ENCODE results near the gene PCSK4.
"Not testable (repeated sequence)": the region's sequence is repeated elsewhere in the genome, so short reads cannot be mapped to it uniquely, and the experiment has no call there.

Gene PCSK4

DNA sequence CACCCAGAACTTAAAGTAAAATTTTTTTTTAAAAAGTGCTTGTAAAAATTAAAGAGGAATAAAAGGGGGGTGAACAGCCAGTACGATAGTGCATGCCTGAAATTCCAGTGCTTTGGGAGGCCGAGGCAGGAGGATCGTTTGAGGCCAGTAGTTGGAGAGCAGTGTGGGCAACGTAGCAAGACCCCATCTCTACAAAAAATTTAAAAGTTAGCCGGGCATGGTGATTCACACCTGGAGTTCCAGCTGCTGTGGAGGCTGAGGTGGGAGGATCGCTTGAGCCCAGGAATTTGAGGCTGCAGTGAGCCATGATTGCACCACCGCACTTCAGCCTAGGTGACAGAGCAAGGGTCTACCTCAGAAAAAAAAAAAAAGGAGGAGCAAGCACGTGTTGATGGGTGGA, 14.9 kb upstream of the PCSK4 start:
- H3K4me1 Mint-ChIP-seq (ENCODE audit: low read depth), result peaks cover 8% of the 10 kb centered on the region
- H3K36me3 Mint-ChIP-seq (ENCODE audit: low read depth), result no peaks in the 10 kb centered on the region
- no peaks in the 10 kb centered on the region for H3K9me3 Mint-ChIP-seq
- no peak for DNase-seq (ENCODE audit: low spot score)
- H3K27ac Mint-ChIP-seq, result no peak overlapping the region
- peaks cover 18% of the 10 kb centered on the region for H3K27me3 Mint-ChIP-seq (ENCODE audit: low read depth)
- no peak overlapping the region for H3K4me3 Mint-ChIP-seq

DNA sequence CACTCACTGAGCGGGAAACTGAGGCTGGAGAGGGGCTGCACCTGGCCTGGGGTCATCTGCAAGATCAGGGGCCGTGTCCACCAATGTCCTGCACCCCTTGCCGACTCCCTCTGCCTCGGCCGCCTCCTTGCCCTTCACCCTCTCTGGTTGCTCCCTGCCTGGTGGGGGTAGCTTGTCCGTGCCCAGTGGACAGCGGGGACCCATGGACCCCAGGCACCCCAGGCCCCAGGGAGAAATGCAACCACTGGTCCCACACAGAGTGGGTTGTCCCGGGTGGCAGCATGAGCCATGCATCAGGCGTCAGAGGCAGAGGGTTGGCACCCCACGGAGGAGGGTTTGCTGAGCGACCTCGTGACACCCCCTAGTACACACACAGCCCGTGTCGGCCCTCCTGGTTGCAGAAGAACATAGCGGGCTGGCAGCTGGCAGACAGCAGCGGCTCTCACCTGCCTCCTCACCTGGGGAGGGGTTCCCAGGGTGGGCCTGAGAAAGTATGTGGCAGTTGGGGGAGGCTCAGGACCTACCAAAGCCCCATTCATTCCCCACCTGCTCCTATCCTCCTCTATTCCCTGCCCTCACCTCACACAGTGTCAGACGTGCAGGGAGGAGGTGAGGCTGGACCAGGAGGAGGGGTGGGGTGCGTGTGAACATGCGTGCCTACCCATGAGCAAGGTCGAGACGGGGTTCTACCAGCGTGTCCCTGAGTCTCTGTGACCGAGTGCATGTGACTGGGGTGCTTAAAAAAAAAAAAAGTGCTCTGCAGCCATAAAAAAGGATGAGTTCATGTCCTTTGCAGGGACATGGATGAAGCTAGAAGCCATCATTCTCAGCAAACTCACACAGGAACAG, 14.0 kb upstream of the PCSK4 start:
- Mint-ChIP-seq H3K9me3 (no peaks in the 10 kb centered on the region), H3K27ac (no peak overlapping the region), H3K4me1 (ENCODE audit: low read depth) (peaks cover 8% of the 10 kb centered on the region), H3K4me3 (no peak overlapping the region), H3K27me3 (ENCODE audit: low read depth) (peaks cover 13% of the 10 kb centered on the region), H3K36me3 (ENCODE audit: low read depth) (no peaks in the 10 kb centered on the region)
- DNase-seq (ENCODE audit: low spot score), result no peak

DNA sequence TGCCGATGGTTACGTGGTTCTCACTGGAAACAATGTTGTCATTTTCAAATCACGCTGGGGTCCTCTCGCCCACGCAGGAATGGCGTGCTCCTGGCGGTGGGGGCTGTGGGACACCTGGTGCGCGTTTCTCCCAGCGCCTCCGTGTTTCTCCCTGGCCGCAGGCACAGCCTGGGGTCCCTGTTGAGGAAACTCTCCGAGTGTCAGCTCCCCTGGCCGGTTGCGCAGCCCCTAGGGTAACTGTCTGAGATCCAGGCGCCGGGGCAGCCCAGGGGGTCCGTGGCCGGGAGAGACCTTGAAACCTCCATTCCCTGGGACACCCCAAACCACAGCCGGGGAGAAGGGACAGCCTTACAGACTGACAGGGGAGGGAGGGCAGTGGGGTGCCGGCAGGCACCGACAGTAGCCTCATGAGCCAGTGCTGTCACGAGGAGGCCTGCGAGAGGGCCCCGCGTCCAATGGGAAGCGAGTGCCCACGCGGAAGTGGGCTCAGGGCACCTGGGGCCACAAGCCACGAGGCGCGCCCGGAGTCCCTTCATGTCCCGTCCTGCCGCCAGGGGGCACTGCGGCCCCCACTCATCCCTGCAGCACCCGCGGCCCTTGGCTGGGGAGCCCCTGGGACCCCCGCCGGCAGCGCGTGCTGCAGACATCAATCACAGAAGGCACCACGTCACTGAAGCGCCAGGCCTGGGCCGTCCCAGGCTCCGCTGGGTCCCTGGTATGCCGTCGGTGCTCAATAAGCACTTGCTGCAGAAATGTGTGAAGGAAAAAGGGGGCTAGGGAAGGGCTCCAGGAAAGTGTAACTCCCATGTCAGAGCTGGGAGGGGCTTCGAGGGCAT, 13.2 kb upstream of the PCSK4 start:
- H3K4me1 Mint-ChIP-seq (ENCODE audit: low read depth), result peaks cover 8% of the 10 kb centered on the region
- no peak overlapping the region for H3K4me3 Mint-ChIP-seq
- DNase-seq (ENCODE audit: low spot score), result peak; percentile 68
- peaks cover 10% of the 10 kb centered on the region for H3K27me3 Mint-ChIP-seq (ENCODE audit: low read depth)
- no peaks in the 10 kb centered on the region for H3K36me3 Mint-ChIP-seq (ENCODE audit: low read depth)
- H3K27ac Mint-ChIP-seq, result no peak overlapping the region
- no peaks in the 10 kb centered on the region for H3K9me3 Mint-ChIP-seq

DNA sequence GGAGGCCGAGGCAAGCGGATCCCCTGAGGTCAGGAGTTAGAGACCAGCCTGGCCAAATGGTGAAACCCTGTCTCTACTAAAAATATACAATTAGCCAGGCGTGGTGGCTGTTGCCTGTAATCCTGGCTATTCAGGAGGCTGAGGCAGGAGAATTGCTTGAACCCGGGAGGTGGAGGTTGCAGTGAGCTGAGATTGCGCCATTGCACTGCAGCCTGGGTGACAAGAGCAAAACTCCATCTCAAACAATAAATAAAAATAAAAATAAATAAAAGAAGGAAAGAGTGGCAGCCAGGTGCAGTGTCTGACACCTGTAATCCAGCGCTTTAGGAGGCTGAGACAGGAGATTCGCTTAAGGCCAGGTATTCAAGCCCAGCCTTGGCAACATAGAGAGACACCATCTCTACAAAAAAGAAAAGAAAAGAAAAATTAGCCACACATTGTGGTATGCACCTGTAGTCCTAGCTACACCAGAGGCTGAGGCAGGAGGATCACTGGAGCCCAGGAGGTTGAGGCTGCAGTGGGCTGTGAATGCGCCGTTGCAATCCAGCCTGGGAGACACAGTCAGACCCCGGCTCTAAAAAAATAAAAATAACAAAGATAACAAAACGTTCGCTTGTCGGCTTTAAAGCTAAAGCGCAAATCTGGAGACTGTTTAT, 12.4 kb upstream of the PCSK4 start:
- no peak for DNase-seq (ENCODE audit: low spot score)
- Mint-ChIP-seq H3K27ac (no peak overlapping the region), H3K4me1 (ENCODE audit: low read depth) (peaks cover 4% of the 10 kb centered on the region), H3K36me3 (ENCODE audit: low read depth) (no peaks in the 10 kb centered on the region), H3K27me3 (ENCODE audit: low read depth) (peaks cover 10% of the 10 kb centered on the region), H3K4me3 (peak overlapping the region; percentile 6), H3K9me3 (no peaks in the 10 kb centered on the region)

DNA sequence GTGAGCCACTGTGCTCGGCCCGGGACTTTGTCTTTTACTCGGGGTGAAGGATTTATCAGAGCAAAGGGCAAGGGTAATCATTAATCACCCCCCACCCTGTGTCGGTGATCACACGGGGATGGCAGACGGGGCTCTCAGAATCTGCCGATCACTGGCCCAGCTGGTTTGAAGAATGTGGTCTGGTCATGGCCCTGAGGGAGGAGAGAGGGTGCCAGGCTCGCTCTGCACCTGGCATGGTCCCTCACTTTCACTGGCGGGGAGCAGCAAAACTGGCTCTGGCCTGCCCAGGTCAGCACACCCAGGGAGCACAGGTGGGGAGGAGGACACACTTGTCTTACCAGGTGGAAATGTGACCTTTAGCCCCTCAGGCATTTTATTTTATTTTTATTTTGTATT, 11.0 kb upstream of the PCSK4 start:
- H3K9me3 Mint-ChIP-seq, result no peaks in the 10 kb centered on the region
- no peak overlapping the region for H3K4me3 Mint-ChIP-seq
- H3K27ac Mint-ChIP-seq, result no peak overlapping the region
- H3K36me3 Mint-ChIP-seq (ENCODE audit: low read depth), result no peaks in the 10 kb centered on the region
- no peak for DNase-seq (ENCODE audit: low spot score)
- H3K4me1 Mint-ChIP-seq (ENCODE audit: low read depth), result peaks cover 2% of the 10 kb centered on the region
- H3K27me3 Mint-ChIP-seq (ENCODE audit: low read depth), result peaks cover 10% of the 10 kb centered on the region

DNA sequence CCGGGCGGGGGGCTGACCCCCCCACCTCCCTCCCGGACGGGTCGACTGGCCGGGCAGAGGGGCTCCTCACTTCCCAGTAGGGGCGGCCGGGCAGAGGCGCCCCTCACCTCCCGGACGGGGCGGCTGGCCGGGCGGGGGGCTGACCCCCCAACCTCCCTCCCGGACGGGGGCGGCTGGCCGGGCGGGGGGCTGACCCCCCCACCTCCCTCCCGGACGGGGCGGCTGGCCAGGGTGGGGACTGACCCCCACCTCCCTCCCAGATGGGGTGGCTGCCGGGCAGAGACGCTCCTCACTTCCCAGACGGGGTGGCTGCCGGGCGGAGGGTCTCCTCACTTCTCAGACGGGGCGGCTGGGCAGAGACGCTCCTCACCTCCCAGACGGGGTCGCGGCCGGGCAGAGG, 9.1 kb upstream of the PCSK4 start:
- H3K27me3 Mint-ChIP-seq (ENCODE audit: low read depth); H3K4me1 Mint-ChIP-seq (ENCODE audit: low read depth); H3K36me3 Mint-ChIP-seq (ENCODE audit: low read depth); H3K4me3 Mint-ChIP-seq; DNase-seq (ENCODE audit: low spot score); H3K9me3 Mint-ChIP-seq; H3K27ac Mint-ChIP-seq: not testable (repeated sequence)

DNA sequence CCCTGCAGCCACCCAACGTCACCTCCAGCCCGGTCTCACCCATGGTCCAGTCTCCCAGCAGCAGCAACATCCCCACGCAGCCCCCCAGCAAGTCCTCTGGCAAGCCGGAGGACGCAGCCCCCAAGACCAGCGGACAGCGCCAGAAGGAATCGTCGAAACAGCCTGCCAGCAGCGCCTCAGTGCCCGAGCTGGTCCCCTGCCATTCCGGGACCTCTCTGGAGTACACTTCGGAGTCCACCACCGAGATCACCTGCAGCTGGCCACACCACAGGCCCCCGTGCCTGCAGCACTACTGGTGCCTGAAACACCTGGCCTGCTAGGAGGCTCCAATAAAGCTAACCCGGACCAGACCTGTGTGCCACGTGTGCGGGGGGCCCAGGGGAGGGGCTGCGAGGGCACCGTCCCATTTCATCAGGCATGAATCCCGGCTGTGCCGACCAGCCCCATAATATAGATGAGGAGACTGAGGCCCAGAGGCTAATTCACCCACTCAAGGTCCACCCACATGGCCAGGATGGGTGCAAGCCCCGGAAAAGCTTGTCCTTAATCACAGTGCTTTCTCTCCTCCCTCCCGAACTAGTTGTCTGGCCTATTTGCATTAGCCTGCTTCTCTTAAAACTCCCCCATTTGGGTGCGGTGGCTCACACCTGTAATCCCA, 7.6 kb upstream of the PCSK4 start:
- Mint-ChIP-seq H3K27ac (no peak overlapping the region), H3K4me3 (no peak overlapping the region), H3K4me1 (ENCODE audit: low read depth) (peaks cover 2% of the 10 kb centered on the region), H3K9me3 (no peaks in the 10 kb centered on the region), H3K27me3 (ENCODE audit: low read depth) (no peaks in the 10 kb centered on the region), H3K36me3 (ENCODE audit: low read depth) (no peaks in the 10 kb centered on the region)
- no peak for DNase-seq (ENCODE audit: low spot score)

DNA sequence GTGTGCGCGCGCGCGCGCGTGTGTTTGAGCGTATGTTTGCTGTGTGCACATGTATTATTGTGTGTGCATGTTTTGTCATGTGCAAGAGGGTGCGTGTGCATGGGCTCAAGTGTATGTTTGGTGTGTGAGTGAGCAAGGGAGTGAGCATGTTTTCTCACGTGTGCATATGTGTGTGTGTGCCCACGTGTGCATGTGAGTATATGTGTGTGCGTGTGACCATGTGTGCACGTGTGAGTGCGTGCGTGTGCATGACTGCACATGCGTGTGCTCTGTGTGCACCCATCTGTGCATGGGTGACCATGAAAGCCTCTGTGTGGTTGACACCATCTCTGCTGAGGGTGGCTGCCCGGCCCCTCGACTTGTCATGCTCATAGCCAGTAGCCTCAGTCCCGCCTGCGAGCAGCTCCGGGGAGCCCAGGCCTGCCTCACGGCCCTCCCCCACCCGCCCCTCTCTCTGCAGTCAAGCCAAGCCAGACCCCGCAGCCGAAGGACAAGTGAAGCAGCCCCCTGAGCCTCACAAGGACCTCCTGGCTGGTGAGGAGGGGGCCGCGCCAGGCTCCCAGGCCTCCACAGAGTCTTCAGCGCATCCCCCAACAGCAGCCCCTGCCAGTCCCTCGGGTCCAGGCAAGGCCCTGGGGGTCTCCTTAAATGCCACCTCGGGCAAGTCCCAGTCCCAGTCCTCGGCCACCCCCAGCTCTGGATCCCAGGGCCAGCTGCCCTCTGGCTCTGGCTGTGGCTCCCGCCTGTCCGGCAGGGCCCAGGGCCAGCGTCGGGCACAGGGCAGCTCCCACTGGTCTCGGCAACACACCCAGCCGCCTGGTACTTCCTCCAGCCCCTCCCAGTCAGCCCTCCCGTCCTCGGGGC, 6.8 kb upstream of the PCSK4 start:
- H3K36me3 Mint-ChIP-seq (ENCODE audit: low read depth), result no peaks in the 10 kb centered on the region
- H3K27me3 Mint-ChIP-seq (ENCODE audit: low read depth), result peaks cover 4% of the 10 kb centered on the region
- H3K9me3 Mint-ChIP-seq, result no peaks in the 10 kb centered on the region
- peaks cover under 1% of the 10 kb centered on the region for H3K4me1 Mint-ChIP-seq (ENCODE audit: low read depth)
- no peak for DNase-seq (ENCODE audit: low spot score)
- no peak overlapping the region for H3K27ac Mint-ChIP-seq
- H3K4me3 Mint-ChIP-seq, result no peak overlapping the region

DNA sequence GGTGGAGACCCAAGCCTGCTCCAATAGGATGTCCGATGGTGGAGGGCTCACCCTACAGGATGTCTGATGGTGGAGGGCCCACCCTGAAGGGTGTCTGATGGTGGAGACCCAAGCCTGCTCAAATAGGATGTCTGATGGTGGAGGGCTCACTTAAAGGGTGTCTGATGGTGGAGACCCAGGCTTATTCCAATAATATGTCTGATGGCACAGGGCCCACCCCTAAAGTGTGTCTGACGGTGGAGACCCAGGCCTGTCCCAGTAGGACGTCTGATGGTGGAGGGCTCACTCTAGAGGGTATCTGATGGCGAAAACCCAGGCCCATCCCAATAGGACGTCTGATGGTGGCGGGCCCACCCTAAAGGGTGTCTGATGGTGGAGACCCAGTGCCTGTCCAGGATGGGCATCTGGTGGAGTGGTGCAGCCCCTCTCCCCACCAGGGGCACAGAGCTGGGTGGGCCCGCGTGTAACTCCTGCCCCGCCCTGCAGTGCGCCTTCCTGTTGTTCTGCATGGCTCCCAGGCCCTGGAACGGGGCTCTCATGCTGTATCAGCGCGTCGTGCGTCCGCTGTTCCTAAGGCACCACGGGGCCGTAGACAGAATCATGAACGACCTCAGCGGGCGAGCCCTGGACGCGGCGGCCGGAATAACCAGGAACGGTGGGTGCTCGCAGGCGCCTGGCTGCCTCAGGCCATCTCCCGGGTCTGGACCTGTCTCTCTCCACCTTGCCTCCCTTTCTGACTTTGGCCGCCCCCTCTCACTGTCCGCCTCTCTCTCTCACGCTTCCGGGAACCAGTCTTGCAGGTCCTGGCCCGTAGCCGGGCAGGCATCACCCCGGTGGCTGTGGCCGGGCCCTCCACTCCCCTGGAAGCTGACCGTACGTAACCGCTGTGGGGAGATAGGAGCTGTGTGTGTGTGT, 5.9 kb upstream of the PCSK4 start:
- no peak for DNase-seq (ENCODE audit: low spot score)
- Mint-ChIP-seq H3K36me3 (ENCODE audit: low read depth) (no peaks in the 10 kb centered on the region), H3K4me3 (no peak overlapping the region), H3K9me3 (no peaks in the 10 kb centered on the region), H3K27ac (no peak overlapping the region), H3K4me1 (ENCODE audit: low read depth) (peaks cover 4% of the 10 kb centered on the region), H3K27me3 (ENCODE audit: low read depth) (peaks cover 8% of the 10 kb centered on the region)

DNA sequence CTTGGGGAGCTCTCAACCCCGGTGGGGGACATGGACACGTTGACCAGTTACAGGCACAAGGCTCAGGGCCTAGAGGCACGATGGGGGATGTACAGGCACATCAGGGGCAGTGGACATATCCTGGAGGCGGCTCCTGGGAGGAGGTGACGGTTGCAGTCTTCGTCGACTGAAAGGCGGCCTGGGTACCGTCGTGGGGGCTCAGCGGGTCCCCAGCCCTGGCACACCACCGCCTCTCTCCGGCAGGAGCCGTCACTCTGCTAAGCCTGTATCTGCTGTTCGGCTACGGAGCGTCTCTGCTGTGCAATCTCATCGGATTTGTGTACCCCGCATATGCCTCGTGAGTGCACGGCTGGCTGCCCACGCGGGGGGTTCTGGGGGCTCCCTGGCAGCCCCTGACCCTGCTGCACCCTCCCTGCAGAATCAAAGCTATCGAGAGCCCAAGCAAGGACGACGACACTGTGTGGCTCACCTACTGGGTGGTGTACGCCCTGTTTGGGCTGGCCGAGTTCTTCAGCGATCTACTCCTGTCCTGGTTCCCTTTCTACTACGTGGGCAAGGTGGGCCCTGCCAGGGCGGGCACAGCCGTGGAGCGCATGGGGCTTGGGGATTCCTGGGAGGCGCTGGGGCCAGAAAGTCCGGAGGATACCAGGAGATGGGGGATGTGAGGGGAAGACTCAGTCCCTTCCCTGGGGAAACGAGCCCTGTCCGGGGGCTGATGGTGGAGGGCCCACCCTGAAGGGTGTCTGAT, 5.1 kb upstream of the PCSK4 start:
- H3K4me3 Mint-ChIP-seq, result no peak overlapping the region
- no peaks in the 10 kb centered on the region for H3K36me3 Mint-ChIP-seq (ENCODE audit: low read depth)
- H3K27ac Mint-ChIP-seq, result no peak overlapping the region
- H3K27me3 Mint-ChIP-seq (ENCODE audit: low read depth), result peaks cover 11% of the 10 kb centered on the region
- no peak for DNase-seq (ENCODE audit: low spot score)
- H3K4me1 Mint-ChIP-seq (ENCODE audit: low read depth), result peaks cover 8% of the 10 kb centered on the region
- H3K9me3 Mint-ChIP-seq, result no peaks in the 10 kb centered on the region

DNA sequence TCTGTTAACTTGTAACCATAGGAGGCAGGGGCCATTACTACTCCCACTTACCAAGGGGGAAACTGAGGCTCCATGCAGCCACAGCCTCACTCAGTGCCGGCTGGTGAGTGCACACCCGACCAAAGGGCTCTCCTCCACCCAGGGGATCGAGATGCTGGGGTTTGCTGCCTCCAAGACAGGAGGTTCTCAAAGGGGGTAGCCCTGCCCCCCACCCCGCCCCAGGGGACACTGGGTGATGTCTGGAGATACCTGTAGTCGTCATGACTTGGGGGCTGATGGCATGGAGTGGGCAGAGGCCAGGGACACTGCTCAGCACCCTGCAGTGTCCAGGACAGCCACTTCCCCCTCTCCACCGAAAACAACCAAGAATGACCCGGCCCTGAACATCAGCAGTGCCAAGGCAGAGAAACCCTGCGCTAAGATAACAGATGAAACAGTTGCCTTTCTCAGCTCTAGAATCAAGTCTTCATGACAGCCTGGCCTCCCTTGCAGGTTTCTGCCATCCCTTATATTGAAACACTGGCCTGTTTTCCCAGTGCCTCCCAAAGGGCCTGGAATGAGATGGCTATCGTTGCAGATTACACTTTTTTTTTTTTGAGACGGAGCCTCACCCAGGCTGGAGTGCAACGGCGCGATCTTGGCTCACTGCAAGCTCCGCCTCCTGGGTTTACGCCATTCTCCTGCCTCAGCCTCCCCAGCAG, 4.1 kb upstream of the PCSK4 start:
- H3K4me1 Mint-ChIP-seq (ENCODE audit: low read depth), result peaks cover 14% of the 10 kb centered on the region
- H3K27ac Mint-ChIP-seq, result no peak overlapping the region
- no peaks in the 10 kb centered on the region for H3K9me3 Mint-ChIP-seq

More for the DNA sequence above, 4.1 kb upstream of the PCSK4 start:
- Mint-ChIP-seq H3K36me3 (ENCODE audit: low read depth) (no peaks in the 10 kb centered on the region), H3K27me3 (ENCODE audit: low read depth) (peaks cover 11% of the 10 kb centered on the region), H3K4me3 (no peak overlapping the region)
- DNase-seq (ENCODE audit: low spot score), result no peak
